GM19463 (cell line): ENCODE measurements around the gene SLC11A1.
A peak's percentile ranks its signal among the peaks of the same experiment; 100 is the strongest.

Source experiments
- ATAC-seq: cut with Tn5 transposase; IDR thresholded peaks from one replicate; pipeline ENCODE4 v1.9.1; 2021; ENCODE audit warnings: mild to moderate bottlenecking, moderate library complexity; ENCODE audit not compliant: unreplicated experiment

Gene SLC11A1

DNA sequence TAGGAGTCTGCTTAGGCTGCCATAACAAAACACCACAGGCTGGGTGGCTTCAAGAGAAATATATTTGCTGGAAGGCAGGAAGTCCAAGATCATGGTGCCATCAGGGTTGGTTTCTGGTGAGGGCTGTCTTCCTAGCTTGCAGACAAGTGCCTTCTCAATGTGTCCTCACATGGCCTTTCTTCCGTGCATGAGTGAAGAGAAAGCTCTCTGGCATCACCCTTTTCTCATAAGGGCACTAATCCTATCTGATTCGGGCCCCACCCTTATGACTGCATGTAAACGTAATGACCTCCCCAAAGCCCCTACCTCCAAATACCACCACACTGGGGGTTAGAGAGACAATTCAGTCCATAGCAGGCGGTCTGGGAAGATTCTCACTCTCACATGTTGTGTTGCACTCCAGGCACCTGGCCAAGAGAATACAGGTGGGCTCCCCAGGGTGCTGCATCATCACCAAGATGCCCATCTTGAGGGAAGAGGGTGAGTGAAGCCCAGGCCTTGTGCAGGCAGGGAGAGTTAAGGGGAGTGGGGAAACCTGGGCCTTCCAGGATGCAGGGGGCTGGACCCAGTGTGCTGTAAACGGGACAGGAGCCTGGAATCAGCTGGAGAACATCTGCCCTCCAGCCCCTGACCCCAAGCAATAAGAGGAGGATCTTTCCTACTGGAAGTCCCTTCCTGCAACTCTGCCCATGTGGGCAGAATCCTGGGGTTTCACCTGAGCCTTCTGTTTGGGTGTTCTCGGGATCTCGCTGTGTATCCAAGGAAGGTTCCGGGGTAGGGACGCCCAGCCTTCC is 15.3 kb upstream of the SLC11A1 start:
- ATAC-seq = no peak

- peak; percentile 99 for ATAC-seq
Observed at GRCh38 chr2:218367415-218368149, 14.5 kb upstream of the SLC11A1 start.

DNA sequence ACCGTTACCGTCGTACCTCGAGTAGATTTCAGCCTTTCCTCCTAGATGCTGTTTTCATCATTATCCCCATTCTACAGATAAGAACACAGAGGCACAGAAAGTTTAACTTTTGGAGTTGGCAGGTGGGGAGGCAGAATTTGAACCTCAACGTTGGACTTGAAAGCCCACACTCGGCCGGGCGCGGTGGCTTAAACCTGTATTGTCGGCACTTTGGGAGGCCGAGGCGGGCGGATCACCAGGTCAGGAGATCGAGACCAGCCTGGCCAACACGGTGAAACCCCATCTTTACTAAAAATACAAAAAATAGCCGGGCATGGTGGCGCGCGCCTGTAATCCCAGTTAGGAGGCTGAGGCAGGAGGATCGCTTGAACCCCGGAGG is 13.9 kb upstream of the SLC11A1 start:
- no peak for ATAC-seq

DNA sequence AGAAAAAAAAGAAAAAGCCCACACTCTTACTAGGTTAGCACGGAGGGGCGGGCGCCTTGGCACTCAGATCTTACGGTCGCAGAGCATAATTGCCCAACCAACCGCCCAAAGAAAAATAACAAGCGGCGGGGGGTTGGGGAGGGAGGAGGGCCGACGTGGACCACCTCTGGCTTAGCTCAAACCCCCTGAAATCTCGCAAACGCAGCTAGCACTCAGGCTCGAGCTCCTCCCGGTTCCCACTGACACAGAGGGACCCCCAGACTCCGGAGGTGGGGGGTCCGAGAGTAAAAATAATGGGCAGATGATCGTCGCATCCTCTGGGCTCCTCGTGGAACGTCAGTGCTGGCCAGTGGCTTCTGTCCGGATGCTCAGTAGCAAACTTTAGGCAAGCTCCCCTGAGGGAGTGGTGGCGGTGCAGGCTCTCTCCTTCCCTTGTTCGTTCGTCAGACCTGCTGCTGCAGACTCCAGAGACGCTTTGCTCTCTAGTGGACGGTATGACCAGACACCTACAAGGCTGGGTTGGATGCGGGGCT is 13.4 kb upstream of the SLC11A1 start:
- ATAC-seq = no peak

DNA sequence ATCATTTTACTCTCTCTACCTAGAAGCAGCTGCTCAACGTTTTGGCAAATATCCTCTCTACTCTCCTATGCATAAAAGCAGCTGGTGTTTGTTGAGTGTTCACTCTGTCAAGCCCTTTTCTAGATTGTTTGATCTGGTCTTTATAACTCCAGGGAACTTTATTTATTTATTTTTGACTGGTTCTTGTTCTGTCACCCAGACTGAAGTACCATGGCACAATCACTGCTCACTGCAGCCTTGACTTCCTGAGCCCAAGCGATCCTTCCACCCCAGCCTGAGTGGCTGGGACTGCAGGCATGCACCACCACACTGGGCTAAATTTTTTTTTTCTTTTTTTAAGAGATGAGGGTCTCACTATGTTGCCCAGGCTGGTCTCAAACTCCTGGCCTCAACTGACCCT is 12.7 kb upstream of the SLC11A1 start:
- ATAC-seq = no peak

- ATAC-seq = no peak
Observed at GRCh38 chr2:218370410-218371063, 11.5 kb upstream of the SLC11A1 start.

DNA sequence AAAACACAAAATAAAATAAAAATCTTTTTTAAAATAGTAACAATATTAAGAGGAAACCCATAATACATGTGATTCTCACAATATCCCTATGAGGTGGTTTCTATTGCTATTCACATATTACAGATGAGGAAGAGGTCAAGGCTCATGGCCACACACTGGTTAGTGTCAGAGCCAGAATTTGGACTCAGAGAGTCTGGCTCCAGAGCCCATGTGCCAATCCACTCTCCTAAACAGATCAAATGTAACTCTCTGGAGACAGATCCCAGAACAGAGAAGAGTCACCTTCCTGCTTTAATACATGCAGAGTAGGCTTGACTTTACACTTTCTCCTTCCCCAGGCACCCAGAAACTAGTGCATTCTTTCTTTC is 10.1 kb upstream of the SLC11A1 start:
- ATAC-seq = no peak

DNA sequence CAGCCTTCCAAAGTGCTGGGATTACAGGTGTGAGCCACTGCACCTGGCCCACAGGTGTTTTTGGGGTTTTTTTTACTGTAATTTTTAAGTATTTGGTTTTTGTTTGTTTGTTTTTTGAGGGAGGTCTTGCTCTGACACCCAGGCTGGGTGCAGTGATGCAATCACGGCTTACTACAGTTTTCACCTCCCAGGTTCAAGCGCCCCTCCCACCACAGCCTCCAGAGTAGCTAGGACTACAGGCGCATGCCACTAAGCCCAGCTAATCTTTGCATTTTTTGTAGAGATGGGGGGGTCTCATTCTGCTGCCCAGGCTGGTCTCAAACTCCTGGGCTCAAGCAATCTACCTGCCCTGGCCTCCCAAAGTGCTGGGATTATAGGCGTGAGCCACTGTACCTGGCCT is 7.3 kb upstream of the SLC11A1 start:
- ATAC-seq = no peak

DNA sequence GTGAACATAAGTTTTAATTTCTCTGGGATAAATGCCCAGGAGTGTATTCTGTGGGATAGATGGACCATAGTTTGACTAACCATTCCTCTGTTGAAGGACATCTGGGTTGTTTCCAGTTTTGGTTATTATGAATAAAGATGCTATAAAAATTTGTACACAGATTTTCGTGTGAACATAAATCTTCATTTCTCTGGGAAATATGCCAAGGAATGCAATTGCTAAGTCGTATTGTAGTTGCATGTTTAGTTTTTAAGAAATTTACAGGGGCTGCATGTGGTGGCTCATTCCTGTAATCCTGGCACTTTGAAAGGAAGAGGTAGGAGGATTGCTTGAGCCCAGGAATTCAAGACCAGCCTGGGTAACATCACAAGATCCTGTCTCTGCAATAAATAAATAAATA is 6.9 kb upstream of the SLC11A1 start:
- ATAC-seq = no peak

DNA sequence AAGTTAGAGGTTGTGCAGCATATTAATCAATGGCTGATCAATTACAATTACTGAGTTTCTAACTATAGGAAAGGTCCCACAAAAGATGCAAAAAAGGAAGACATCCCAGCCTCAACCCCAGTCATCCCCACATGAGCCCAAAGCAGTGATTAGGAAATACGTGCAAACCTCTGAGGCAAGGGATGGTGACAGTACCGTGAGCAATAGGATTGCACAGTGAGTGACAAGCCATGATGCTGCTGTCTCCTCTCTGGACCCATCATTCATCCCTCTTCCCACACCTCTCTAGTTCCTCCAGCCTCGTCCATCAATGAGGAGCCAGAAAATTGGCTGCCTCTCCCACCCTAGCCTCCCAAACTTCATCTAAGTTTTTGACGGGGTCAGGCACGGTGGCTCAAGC is 4.0 kb upstream of the SLC11A1 start:
- ATAC-seq = no peak

GRCh38 chr2:218382785-218383184 is 712 bp downstream of the SLC11A1 start:
- no peak for ATAC-seq

DNA sequence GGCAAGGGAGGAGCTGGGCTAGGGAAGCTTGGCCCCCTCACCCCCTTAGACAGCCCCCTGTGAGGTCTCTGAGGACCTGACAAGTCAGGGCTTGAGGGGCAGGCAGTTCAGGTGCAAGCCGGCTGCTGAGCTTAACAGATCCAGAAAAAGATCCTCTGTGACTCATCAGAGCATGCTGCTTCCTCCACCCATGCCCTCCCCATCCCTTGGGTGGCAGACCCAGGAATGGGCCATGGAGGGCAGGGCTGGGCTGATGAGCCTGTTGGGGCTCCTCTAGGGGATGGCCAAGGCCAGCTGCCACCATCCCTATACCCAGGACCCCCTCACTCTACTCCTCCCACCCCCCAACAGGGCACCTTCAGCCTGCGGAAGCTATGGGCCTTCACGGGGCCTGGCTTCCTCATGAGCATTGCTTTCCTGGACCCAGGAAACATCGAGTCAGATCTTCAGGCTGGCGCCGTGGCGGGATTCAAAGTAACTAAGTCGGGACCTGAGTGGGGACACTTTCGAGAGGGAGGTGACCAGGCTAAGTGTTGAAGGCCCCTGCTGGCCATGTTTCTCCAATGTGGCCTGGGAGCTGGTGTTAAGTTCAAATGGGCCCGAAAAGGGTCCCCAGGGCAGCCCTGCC is 1.9 kb downstream of the SLC11A1 start:
- ATAC-seq = no peak

DNA sequence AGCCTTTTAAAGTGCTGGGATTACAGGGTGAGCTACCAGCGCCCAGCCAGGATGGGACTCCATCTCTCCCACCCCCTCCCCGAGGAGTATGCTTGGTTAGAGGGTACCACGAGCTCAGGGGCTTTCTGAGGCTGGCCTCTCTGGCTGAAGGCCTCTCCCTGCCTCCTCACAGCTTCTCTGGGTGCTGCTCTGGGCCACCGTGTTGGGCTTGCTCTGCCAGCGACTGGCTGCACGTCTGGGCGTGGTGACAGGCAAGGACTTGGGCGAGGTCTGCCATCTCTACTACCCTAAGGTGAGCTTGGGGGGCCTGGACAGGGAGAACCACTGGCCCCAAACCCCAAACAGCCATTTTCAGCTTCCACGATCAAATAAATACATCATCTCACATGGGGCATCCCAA is 2.9 kb downstream of the SLC11A1 start:
- no peak for ATAC-seq

DNA sequence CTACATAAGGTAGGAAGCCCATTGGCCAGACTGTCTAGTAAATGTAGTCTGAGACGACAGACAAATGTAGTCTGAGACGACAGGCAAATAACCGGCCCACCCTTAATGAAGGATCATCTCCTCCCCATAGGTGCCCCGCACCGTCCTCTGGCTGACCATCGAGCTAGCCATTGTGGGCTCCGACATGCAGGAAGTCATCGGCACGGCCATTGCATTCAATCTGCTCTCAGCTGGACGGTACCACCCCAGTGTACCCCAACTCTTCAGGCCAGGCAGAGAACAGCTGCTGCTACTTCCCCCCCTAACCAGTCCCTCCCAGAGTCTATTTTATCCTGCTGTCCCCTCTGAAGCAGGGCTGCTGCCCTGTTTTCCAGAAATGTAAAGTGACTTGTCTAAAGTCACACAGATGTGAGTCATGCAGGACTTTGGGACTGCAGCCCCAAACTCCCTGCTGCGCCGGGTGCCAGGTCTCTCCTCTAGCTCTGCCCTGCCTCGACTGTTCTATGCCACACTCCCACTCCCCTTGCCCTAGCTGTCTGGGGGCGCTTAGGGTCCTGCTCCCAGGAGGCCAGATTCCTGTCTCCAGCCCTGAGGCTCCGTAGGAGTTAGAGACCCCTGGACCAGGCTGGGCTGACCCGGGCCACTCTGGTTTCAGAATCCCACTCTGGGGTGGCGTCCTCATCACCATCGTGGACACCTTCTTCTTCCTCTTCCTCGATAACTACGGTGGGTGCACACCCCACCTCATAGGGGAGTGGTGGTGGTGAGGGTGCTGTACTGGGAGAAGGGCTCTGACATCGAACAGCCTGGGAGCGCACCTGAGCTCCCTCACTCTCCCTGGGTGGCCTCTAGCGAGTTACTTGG is 4.7 kb downstream of the SLC11A1 start:
- ATAC-seq = no peak

DNA sequence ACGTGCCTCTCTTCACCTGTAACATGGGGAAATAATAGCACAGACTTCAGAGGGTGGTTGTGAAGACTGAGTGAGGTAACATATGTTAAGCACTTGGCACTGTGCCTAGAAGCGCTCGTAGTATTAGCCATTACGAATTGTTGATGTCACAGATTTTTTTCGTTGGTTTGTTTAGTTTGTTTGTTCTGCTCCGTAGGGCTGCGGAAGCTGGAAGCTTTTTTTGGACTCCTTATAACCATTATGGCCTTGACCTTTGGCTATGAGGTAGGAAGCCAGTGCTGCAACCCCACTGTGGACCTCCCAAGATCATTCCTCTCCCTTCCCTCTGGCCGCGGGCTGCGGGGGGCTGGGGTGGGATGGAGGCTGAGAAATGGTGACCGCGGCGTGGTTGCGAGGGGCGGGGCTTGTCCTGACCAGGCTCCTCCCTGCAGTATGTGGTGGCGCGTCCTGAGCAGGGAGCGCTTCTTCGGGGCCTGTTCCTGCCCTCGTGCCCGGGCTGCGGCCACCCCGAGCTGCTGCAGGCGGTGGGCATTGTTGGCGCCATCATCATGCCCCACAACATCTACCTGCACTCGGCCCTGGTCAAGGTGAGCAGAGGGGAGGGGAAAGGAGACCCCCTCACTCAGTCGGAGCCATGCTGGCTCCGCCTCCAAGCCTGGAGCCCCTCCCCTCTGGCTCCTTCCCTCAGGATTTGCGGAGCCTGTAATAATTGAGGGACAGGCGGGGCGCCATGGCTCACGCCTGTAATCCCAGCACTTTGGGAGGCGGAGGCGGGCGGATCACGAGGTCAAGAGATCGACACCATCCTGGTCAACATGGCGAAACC is 5.5 kb downstream of the SLC11A1 start:
- no peak for ATAC-seq

DNA sequence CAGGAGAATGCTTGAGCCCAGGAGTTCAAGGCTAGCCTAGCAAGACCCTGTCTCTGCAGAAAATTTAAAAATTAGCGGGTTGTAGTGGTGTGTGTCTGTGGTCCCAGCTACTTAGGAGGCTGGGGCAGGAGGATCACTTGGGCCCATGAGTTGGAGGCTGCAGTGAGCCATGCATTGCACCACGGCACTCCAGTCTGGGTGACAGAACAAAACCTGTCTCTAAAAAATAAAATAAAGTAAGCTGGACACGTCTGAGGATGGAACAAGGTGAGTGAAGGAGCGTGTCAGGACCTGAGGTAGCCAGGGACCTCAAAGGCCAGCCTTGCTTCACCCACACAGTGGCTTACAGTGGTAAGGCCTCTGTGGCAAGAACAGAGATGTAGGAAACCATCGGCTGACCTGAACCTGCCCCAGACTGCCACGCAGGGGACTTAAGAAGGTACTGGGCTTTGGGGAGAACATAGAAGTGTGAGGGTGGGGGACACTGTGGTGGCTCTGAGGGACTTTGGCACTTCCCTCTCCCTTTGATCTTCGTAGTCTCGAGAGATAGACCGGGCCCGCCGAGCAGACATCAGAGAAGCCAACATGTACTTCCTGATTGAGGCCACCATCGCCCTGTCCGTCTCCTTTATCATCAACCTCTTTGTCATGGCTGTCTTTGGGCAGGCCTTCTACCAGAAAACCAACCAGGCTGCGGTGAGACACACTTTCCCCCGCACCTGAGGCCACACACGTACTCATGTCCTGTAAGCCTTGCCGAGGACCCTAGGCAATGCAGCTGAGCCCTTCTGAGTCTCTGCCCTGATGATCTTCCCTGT is 7.5 kb downstream of the SLC11A1 start:
- no peak for ATAC-seq

DNA sequence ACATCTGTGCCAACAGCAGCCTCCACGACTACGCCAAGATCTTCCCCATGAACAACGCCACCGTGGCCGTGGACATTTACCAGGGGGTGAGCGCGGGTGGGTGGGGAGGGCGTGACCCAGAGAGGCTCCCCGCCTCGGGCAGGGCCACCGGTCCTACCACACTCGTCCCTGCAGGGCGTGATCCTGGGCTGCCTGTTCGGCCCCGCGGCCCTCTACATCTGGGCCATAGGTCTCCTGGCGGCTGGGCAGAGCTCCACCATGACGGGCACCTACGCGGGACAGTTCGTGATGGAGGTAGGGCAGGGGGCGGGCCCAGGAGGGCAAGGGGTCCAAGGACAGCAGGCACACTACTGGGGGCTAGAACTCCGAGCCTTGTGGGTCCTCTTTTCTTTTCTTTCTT is 9.1 kb downstream of the SLC11A1 start:
- ATAC-seq = no peak

- ATAC-seq = no peak
Observed at GRCh38 chr2:218392459-218392858, 10.4 kb downstream of the SLC11A1 start.
